ENCODE measurements around the gene CSMD2.

DNA sequence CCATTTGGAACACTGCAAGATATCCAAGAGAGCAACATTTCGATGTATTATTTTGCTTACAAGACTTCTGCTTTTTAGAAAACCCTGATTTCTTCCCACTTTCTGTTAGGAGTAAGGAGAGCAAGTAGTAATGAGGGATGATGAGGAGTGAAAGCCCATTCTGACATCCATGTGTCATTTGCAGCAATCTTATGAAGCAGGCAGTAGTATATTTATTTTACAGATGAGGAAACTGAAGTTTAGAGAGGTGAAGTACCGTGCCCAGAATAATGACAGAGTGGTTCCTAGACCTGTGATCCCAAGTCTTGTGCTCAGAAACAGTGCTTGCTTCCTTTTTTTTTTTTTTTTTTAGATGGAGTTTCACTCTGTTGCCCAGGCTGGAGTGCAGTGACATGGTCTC, 699.7 kb downstream of the CSMD2 start:
- TF ChIP-seq POLR2A (IDR thresholded peaks at IDR 0.05; ENCODE audit: low read depth, low read length) (no peak), POLR2AphosphoS5 (IDR thresholded peaks at IDR 0.05; ENCODE audit: low read depth, low read length) (no peak)

All from GM12892 (cell line).